Osteoblast (primary cell): ENCODE measurements around the gene TTC39B. TPM values are rescaled to one million over a fixed set of nuclear protein-coding genes. Genes with fewer than 3 reads are reported as not detected.

Source experiments
- DNase-seq: peaks from one replicate; pipeline ENCODE4 v3.0.0; 2011; ENCODE audit warnings: low spot score, mixed read lengths; ENCODE audit not compliant: insufficient read length; ENCODE audit errors: missing footprints
- H2AFZ ChIP-seq: 2 replicates; pipeline ENCODE4 v1.6.0; 2011; ENCODE audit warnings: mild to moderate bottlenecking, low read length
- H3K27ac ChIP-seq: 2 replicates; pipeline ENCODE4 v1.5.1; 2011; ENCODE audit warnings: mild to moderate bottlenecking, low read depth, low read length, moderate library complexity
- H3K27me3 ChIP-seq: 2 replicates; pipeline ENCODE4 v1.6.0; 2012; ENCODE audit warnings: mild to moderate bottlenecking, control low read depth, inconsistent platforms, low read length, moderate library complexity; ENCODE audit not compliant: insufficient read depth
- H3K36me3 ChIP-seq: 2 replicates; pipeline ENCODE4 v1.5.1; 2011; ENCODE audit warnings: mild to moderate bottlenecking, low read length, control low read depth, moderate library complexity; ENCODE audit not compliant: insufficient read depth
- H3K4me1 ChIP-seq: 2 replicates; pipeline ENCODE4 v1.5.1; 2011; ENCODE audit warnings: mild to moderate bottlenecking, low read length, control low read depth, moderate library complexity; ENCODE audit not compliant: insufficient read depth
- H3K4me2 ChIP-seq: 2 replicates; pipeline ENCODE4 v1.6.0; 2011; ENCODE audit warnings: mild to moderate bottlenecking, low read length; ENCODE audit not compliant: insufficient read depth
- H3K4me3 ChIP-seq: fragments of 200-600 bp; sonication (generic); 3 replicates; pipeline ENCODE4 v1.5.1; 2012; ENCODE audit warnings: mild to moderate bottlenecking, low read length, inconsistent platforms; ENCODE audit not compliant: insufficient read depth
- H3K79me2 ChIP-seq: 2 replicates; pipeline ENCODE4 v1.6.0; 2012; ENCODE audit warnings: mild to moderate bottlenecking, low read length, control low read depth, inconsistent platforms; ENCODE audit not compliant: insufficient read depth
- H3K9me3 ChIP-seq: 2 replicates; pipeline ENCODE4 v1.5.1; 2011; ENCODE audit warnings: low read depth, low read length, control low read depth
- H4K20me1 ChIP-seq: 2 replicates; pipeline ENCODE4 v1.6.0; 2012; ENCODE audit warnings: mild to moderate bottlenecking, low read length, control low read depth; ENCODE audit not compliant: insufficient read depth
- total RNA-seq: library from RNA; depleted of rRNA; stranded (reverse); fragments of >200 nt; gene quantifications from 2 replicates; pipeline ENCODE4 v1.2.3, GENCODE V29; 2012
- TF ChIP-seq, protein P1 (sequence below): IDR thresholded peaks from 2 replicates; pipeline ENCODE4 v1.5.1; 2011; ENCODE audit warnings: mild to moderate bottlenecking, low read depth, low read length, moderate library complexity; ENCODE audit errors: extremely low read depth

TTC39B gene
- total RNA-seq, 1 donor: 18.5 TPM

DNA sequence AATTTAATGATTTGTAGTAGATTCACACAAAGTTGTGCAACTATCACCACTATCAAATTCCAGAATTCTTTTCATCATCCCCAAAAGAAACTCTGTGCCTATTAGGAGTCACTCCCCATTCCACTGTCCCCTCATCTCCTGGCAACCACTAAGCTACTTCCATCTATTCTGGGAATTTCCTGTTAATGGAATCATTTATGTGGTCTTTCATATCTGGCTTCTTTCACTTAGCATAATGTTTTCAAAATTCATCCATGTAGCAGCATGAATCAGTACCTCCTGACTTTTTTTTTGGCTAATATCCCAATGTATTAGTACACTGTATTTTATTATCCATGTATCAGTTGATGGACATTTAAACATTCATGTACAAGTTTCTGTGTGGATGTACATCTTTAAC, 157.6 kb downstream of the TTC39B start:
- Histone ChIP-seq H3K4me3 (no peak overlapping the region), H3K27ac (no peak overlapping the region), H3K4me1 (peaks cover 18% of the 10 kb centered on the region), H4K20me1 (no peaks in the 10 kb centered on the region), H2AFZ (no peak overlapping the region), H3K9me3 (no peaks in the 10 kb centered on the region), H3K27me3 (peaks cover 3% of the 10 kb centered on the region), H3K36me3 (no peaks in the 10 kb centered on the region), H3K4me2 (no peak overlapping the region), H3K79me2 (no peaks in the 10 kb centered on the region)
- TF ChIP-seq, protein P1, sequence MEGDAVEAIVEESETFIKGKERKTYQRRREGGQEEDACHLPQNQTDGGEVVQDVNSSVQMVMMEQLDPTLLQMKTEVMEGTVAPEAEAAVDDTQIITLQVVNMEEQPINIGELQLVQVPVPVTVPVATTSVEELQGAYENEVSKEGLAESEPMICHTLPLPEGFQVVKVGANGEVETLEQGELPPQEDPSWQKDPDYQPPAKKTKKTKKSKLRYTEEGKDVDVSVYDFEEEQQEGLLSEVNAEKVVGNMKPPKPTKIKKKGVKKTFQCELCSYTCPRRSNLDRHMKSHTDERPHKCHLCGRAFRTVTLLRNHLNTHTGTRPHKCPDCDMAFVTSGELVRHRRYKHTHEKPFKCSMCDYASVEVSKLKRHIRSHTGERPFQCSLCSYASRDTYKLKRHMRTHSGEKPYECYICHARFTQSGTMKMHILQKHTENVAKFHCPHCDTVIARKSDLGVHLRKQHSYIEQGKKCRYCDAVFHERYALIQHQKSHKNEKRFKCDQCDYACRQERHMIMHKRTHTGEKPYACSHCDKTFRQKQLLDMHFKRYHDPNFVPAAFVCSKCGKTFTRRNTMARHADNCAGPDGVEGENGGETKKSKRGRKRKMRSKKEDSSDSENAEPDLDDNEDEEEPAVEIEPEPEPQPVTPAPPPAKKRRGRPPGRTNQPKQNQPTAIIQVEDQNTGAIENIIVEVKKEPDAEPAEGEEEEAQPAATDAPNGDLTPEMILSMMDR: no peak
- no peak for DNase-seq

DNA sequence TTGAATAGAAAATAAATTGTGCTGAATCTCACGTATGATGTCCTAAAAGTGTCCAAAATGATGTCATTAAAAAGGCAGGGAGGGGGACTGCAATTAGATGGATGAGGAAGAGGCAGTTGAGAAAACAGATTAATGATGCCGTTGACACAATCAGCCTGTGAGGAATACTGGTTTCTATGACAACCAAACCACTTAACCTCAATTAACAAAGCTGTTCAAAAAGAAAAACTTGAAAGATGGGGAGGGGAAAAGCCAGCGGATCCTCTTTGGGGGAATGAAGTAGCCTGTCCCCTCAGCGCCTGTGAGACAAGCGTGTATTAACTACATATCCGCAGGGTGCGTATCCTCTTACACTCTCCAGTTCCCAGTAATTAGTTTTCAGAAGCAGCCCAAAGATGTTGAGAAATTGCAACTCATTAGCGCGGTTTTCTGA, 160.7 kb downstream of the TTC39B start:
- Histone ChIP-seq H2AFZ (no peak overlapping the region), H3K27ac (no peak overlapping the region), H3K9me3 (no peaks in the 10 kb centered on the region), H3K27me3 (peaks cover 3% of the 10 kb centered on the region), H3K4me3 (no peak overlapping the region), H3K4me1 (peaks cover 23% of the 10 kb centered on the region), H3K36me3 (no peaks in the 10 kb centered on the region), H3K79me2 (no peaks in the 10 kb centered on the region), H3K4me2 (no peak overlapping the region), H4K20me1 (no peaks in the 10 kb centered on the region)
- TF ChIP-seq, protein P1: no peak
- no peak for DNase-seq

DNA sequence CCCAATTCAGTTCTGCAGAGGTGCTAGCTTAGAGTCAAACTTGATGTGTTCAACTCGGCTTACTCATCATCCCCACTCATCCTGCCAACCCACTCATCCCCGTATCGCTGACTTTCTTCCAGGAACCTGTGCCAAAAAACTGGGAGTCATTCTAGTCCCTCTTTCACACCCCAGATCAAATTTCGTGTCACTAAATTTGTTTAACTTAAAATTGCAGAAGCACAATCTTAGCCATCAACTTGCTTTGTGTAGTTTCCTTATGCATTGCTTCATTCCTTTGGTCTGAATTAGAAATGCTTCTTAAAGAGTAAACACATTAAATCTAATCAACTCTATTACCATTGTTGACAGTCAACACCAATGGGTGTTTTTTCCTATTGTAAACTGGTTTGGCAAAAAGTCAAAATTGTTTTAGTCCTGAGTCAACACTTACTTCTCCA, 162.4 kb downstream of the TTC39B start:
- TF ChIP-seq, protein P1: no peak
- peak; percentile 39 for DNase-seq
- H3K9me3 ChIP-seq: no peaks in the 10 kb centered on the region
- H3K27me3 ChIP-seq: peaks cover 3% of the 10 kb centered on the region
- peak overlapping the region; percentile 18 for H3K4me2 ChIP-seq
- no peak overlapping the region for H2AFZ ChIP-seq
- peaks cover 11% of the 10 kb centered on the region for H3K4me1 ChIP-seq
- no peaks in the 10 kb centered on the region for H4K20me1 ChIP-seq
- no peak overlapping the region for H3K27ac ChIP-seq
- no peak overlapping the region for H3K4me3 ChIP-seq
- H3K79me2 ChIP-seq: no peaks in the 10 kb centered on the region
- H3K36me3 ChIP-seq: no peaks in the 10 kb centered on the region

DNA sequence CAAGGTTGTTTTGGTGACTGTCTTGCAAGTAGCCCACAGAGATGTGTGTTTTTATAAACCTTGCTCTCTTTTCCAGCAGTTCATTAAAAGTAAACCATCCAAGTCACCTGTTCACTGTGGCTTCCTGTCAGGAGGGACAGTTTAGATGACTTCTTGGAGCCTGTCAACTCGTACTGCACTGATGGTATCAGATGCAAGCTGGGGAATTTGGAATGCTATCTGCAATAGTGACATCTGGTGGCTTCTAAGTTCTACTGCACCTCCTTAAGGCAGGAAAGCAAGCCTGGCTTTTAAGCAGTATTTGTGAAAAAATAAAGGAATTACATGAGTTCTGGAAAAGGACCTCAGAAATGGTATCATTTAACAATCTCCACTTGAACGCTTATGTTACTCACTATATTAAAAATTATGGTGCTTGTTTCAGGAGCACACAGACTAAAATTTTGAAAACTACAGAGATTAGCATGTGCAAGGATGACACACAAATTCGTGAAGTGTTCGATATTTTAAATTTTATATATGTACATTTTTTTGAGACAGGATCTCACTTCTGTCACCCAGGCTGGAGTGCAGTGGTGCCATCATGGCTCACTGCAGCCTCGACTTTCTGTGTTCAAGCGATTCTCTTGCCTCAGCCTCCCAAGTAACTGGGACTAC, 164.0 kb downstream of the TTC39B start:
- Histone ChIP-seq H3K27me3 (peaks cover 3% of the 10 kb centered on the region), H3K4me1 (peaks cover 16% of the 10 kb centered on the region), H2AFZ (no peak overlapping the region), H3K27ac (no peak overlapping the region), H3K4me2 (no peak overlapping the region), H4K20me1 (no peaks in the 10 kb centered on the region), H3K4me3 (no peak overlapping the region), H3K36me3 (no peaks in the 10 kb centered on the region), H3K9me3 (no peaks in the 10 kb centered on the region), H3K79me2 (no peaks in the 10 kb centered on the region)
- TF ChIP-seq, protein P1: peak; percentile 89
- DNase-seq: peak; percentile 65
